H4 (cell line): ENCODE measurements around the gene PIGS. TPM values are rescaled to one million over a fixed set of nuclear protein-coding genes. Genes with fewer than 3 reads are reported as not detected.
"Not testable (repeated sequence)": the region's sequence is repeated elsewhere in the genome, so short reads cannot be mapped to it uniquely, and the experiment has no call there.

ENCODE experiments used
- DNase-seq: peaks from one replicate; pipeline ENCODE4 v3.0.0-alpha.2; 2015; ENCODE audit warnings: low spot score
- total RNA-seq: library from RNA; depleted of rRNA; stranded (reverse); fragments of >200 nt; shearing (Covaris generic); gene quantifications from 2 replicates; pipeline ENCODE4 v1.2.3, GENCODE V29; 2014

Gene PIGS
- total RNA-seq, 1 experiment from 2014 or later = 74.4 TPM

GRCh38 chr17:28529013-28529400, 42.3 kb downstream of the PIGS start:
- no peak for DNase-seq

- no peak for DNase-seq
Measured at GRCh38 chr17:28528327-28529012, 42.9 kb downstream of the PIGS start.

- no peak for DNase-seq
Measured at GRCh38 chr17:28527859-28528258, 43.5 kb downstream of the PIGS start.

DNA sequence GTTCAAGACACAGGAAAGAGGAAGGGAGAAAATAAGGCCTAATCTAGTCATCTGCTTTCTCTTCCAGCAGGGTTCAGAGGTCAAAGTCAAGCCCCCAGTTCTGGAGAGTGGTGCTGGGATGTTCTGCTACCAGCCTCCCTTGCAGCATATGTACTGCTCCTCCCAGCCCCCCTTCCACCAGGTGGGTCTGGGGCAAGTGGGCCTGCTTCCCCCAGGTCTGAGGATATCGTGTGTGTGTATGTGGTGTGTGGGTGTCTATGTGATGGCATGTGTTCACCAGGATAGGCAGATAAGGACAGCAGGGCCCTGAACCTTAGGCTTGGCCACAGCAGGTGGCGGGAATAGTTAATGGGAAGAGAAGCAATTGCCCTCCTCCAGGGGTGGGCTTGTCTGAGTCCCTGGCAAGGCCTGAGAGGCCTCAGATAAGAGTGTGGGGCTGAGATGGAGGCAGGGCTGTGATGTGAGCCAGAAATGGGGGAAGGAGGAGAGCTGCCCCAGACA, 44.1 kb downstream of the PIGS start:
- no peak for DNase-seq

DNA sequence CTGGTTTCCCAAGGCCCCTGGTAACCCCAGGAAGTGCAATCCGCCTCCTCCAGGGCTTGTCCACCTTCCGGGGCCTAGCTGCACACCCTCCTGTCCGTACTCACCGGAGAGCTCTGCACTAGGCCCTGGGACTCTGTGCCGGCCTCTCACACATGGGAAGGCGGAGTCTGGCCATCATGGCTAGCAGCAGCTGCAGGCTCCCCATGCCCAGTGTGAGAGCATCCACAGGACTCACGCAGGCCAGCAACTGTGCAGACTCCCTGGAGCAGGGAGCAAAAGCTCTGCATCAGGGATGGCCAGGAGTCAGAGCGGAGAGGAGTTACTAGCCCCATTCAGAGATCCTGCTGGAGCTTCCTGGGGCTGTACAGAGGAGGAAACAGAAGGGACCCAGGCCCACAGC, 44.9 kb downstream of the PIGS start:
- DNase-seq = no peak

DNA sequence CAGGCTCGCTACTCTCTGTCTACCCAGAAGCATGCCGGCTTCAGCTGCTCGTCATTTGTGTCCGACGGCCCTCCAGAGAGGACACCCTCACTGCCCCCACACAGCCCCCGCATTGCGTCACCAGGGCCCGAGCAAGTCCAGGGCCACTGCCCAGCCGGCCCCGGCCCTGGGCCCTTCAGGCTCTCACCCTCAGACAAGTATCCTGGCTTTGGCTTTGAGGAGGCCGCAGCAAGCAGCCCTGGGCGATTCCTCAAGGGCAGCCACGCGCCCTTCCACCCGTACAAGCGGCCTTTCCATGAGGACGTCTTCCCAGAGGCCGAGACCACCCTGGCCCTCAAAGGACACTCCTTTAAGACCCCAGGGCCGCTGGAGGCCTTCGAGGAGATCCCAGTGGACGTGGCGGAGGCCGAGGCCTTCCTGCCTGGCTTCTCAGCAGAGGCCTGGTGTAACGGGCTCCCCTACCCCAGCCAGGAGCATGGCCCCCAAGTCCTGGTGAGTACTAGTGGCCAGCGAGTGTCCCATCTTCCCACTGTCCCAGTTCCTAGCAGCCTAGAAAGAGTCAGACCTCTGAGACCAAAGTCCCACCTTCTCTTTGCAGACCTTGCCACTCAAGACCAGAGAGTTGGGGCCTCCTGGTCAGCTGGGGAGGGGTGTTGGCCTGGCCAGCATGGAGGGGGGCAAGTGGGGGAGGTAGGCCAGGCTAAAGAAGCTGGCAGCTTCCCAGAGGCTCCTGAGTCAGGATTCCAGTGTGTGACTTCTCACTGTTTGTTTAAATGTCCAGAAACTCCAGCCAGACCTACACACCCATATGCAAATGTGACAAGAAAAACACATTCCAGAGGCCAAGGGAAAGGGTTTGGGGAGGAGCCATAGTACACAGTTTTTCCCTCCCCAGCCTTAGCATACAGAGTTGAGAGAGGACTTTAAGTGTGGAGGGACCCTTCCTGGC, 46.6 kb downstream of the PIGS start:
- DNase-seq = peak; percentile 62

GRCh38 chr17:28523876-28524275, 47.4 kb downstream of the PIGS start:
- no peak for DNase-seq

- no peak for DNase-seq
Measured at GRCh38 chr17:28523186-28523585, 48.1 kb downstream of the PIGS start.

DNA sequence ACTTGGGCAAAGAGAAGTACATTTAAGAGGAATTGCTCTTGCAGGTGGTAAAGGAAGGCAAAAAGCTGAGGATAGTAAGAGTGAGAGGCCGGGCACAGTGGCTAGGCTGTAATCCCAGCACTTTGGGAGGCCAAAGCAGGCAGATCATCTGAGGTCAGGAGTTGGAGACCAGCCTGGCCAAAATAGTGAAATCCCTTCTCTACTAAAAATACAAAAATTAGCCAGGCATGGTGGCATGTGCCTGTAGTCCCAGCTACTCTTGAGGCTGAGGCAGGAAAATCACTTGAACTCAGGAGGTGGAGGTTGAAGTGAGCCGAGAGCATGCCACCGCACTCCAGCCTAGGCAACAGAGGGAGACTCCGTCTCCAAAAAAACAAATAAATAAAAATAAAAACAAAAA, 49.0 kb downstream of the PIGS start:
- DNase-seq = not testable (repeated sequence)

- DNase-seq = no peak
Measured at GRCh38 chr17:28521311-28522085, 49.8 kb downstream of the PIGS start.

GRCh38 chr17:28520687-28521086, 50.6 kb downstream of the PIGS start:
- no peak for DNase-seq

- no peak for DNase-seq
Measured at GRCh38 chr17:28519236-28519635, 52.1 kb downstream of the PIGS start.

- DNase-seq = no peak
Measured at GRCh38 chr17:28518578-28518977, 52.7 kb downstream of the PIGS start.

- no peak for DNase-seq
Measured at GRCh38 chr17:28518132-28518531, 53.2 kb downstream of the PIGS start.

- DNase-seq = no peak
Measured at GRCh38 chr17:28515518-28515917, 55.8 kb downstream of the PIGS start.

DNA sequence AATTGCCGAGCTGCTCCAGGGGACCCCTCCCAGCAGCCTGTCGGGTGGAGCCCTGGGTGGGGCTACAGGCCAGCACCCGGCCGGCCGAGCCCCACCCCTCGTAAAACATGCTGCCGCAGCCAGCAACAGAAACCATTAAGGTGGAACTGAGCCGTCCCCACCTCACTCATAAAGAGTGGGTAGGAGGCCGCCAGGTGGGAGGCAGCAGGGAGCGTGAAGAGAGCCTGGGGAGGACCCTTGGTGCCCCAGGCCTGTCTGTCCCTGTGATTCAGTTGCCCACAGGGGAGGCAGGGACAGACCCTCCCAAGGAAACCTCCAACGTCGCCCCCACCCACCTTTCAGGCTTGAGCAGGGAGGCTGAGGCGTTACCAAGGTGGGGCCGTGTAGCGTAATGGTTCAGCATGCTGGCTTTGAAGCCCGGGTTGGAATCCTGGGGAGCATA, 56.7 kb downstream of the PIGS start:
- DNase-seq = no peak

- no peak for DNase-seq
Measured at GRCh38 chr17:28513476-28513875, 57.8 kb downstream of the PIGS start.

DNA sequence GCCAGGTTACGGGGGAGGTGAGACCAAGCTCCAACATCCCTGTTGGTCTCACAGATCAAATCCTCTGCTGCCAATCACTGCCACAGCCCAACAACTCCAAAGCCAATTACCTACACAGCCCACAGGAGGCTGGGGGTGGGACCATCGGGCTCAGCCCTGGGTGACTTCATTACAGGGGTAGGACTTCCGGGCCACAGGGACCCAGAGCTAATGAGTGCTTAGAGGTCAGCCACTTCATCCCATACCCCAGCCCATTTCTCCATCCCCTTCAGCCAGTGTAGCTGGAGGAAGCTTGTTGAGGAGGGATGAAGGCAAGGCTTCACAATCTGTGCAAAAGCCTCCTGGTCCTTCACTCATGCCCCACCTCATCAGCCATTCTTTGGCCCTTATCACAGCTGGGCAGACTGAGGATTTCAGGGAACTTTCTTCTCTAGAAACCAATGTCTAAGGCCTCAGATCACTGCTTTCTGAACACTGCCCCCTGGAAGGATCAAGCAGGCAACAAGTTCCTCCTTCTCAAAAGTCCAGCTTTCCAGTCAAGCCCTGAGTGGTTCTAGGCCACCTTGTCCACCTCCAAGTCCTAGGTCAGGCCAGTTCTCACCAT, 59.4 kb downstream of the PIGS start:
- DNase-seq = no peak

- DNase-seq = no peak
Measured at GRCh38 chr17:28509789-28510188, 61.5 kb downstream of the PIGS start.

DNA sequence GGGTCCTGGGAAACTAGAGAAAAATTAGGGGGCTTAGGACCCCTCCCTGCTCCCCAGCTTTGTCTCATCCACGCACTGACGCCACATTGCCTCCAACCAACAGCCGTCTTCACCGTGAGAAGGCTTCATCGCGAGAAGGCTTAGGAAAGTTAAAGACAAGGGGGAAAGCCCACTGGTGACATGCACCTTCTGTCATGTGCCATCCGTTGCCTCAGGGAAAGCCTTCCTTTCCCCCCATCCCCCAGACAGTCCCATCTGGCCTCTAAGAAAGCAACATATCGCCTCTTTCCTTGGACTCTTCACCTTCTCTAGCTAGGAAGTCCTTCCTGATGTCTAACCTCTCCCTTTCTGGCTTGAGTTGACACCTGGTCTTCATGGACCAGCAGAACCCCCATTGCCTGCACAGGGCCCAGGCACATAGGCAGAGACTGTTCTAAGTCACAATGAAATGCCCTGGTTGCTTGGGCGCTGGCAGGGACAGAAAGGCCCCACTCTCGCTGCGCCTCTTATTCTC, 63.1 kb downstream of the PIGS start:
- DNase-seq = no peak

DNA sequence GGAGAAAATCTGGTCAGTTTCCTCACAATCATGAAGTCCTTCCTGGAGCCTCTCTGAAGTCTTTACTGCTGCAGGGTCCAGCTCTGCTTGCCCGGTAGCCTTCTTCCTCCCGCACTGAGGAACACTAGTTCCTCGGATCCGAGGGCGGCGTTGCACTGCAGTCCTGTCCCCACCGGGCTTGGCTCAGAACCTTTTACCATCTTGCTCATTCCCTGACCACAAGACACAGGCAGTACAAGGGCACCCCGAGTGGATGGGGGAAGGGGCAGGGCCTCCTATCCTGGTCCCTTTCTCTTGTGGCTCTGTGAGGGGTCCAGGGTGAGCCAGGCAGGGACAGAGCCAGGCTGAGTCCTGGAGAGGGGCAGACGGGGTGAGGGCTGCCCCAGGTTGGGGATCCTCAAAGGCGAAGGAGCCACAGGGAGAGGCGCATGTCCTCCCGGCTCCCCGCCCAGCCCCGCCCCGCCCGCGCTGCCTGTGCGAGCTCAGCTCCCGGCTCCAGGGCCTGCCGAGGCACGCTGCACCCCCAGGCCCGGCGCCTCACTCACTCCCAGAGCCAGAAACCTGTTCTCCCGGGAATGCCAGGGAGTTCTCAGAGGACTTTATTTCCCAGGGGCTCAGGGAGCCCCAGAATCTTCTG, 63.6 kb downstream of the PIGS start:
- DNase-seq = no peak
